Panc1 (cell line): ENCODE data around the gene ASPRV1. TPM values are rescaled to one million over a fixed set of nuclear protein-coding genes. Genes with fewer than 3 reads are reported as not detected.
"Not testable (repeated sequence)": the region's sequence is repeated elsewhere in the genome, so short reads cannot be mapped to it uniquely, and the experiment has no call there.

Experiments
- ATAC-seq: fragments of 200-7000 bp; cut with Tn5 transposase; 2 replicates; pipeline ENCODE4 v1.9.1; 2020; ENCODE audit warnings: mild to moderate bottlenecking, moderate library complexity
- BruUV-seq: library from RNA; stranded (reverse); fragments of 400-500 nt; replicated peaks from 2 replicates; lab custom pipeline; 2021; lab: Mats Ljungman, UMichigan
- CTCF ChIA-PET: fragments of 300-600 bp; sonication (Branson Sonifier 250); formaldehyde crosslinking; loops from one replicate; lab custom pipeline; 2022; ENCODE audit warnings: antibody characterized with exemption; lab: Charles Lee
- POLR2A ChIA-PET: fragments of 300-600 bp; sonication (Branson Sonifier 250); formaldehyde crosslinking; loops from one replicate; lab custom pipeline; 2022; ENCODE audit warnings: antibody characterized with exemption; lab: Charles Lee
- DNase-seq: peaks from one replicate; pipeline ENCODE4 v3.0.0-alpha.2; 2010; ENCODE audit warnings: low read depth, low spot score
- H3K27ac ChIP-seq: 2 replicates; pipeline ENCODE4 v1.5.1; 2011; ENCODE audit warnings: mild to moderate bottlenecking, low read length, inconsistent platforms
- H3K27me3 ChIP-seq: fragments of 200-500 bp; sonication (Bioruptor generic); 2 replicates; pipeline ENCODE4 v1.6.0; 2014; ENCODE audit warnings: low read length, inconsistent platforms; ENCODE audit not compliant: control insufficient read depth, insufficient read depth
- H3K36me3 ChIP-seq: fragments of 200-500 bp; sonication (Bioruptor generic); 2 replicates; pipeline ENCODE4 v1.5.1; 2014; ENCODE audit warnings: inconsistent platforms, mild to moderate bottlenecking, low read length, moderate library complexity; ENCODE audit not compliant: control insufficient read depth, insufficient read depth
- H3K4me1 ChIP-seq: 2 replicates; pipeline ENCODE4 v1.5.1; 2011; ENCODE audit warnings: inconsistent platforms, mild to moderate bottlenecking, low read length, moderate library complexity; ENCODE audit not compliant: control insufficient read depth, insufficient read depth
- H3K4me3 ChIP-seq, 2 experiments: 2 replicates each; pipeline ENCODE4 v1.5.1; 2011 to 2012; ENCODE audit warnings: low read depth in 2 of 2, low read length in 2 of 2, mild to moderate bottlenecking in 2 of 2, inconsistent platforms in 1 of 2, moderate library complexity in 1 of 2
- H3K9me3 ChIP-seq: fragments of 200-500 bp; sonication (Bioruptor generic); 2 replicates; pipeline ENCODE4 v1.5.1; 2014; ENCODE audit warnings: low read depth, mild to moderate bottlenecking, inconsistent platforms, low read length, moderate library complexity; ENCODE audit not compliant: control insufficient read depth, insufficient read depth
- CTCF ChIP-seq: fragments of 450-650 bp; IDR thresholded peaks from 2 replicates; pipeline ENCODE4 v1.5.1; 2017; ENCODE audit warnings: mild to moderate bottlenecking
- POLR2AphosphoS5 ChIP-seq: IDR thresholded peaks from 2 replicates; pipeline ENCODE4 v1.6.1; 2012; ENCODE audit warnings: mild to moderate bottlenecking, low read depth, low read length, moderate library complexity
- REST ChIP-seq, 2 experiments: IDR thresholded peaks; 2 replicates each; pipeline ENCODE4 v1.6.1; 2011 to 2012; ENCODE audit warnings: low read depth in 2 of 2, control low read depth in 1 of 2, low read length in 1 of 2, mild to moderate bottlenecking in 1 of 2, moderate library complexity in 1 of 2; ENCODE audit not compliant: insufficient read depth in 1 of 2
- SIN3A ChIP-seq: IDR thresholded peaks from 2 replicates; pipeline ENCODE4 v1.6.1; 2012; ENCODE audit warnings: low read depth, mild to moderate bottlenecking, low read length, moderate library complexity, borderline replicate concordance; ENCODE audit not compliant: insufficient read depth
- TCF7L2 ChIP-seq: IDR thresholded peaks from 2 replicates; pipeline ENCODE4 v1.6.1; 2011; ENCODE audit warnings: mild to moderate bottlenecking, low read depth, low read length, inconsistent platforms
- in situ Hi-C: cut with HindIII; loops from 2 replicates; pipeline ENCODE4 v1.10.0; 2016; ENCODE audit warnings: low sequenced_read_pairs, low pct_unique_long_range_greater_than_20kb
- intact Hi-C: fragments of 100-400 bp; cut with micrococcal nuclease; formaldehyde crosslinking; loops from one replicate; pipeline ENCODE4 v1.10.0; 2022; ENCODE audit not compliant: unreplicated experiment
- total RNA-seq: library from RNA; stranded (reverse); gene quantifications from one replicate; pipeline ENCODE4 v1.2.1, GENCODE V29; 2021; ENCODE audit not compliant: unreplicated experiment

ASPRV1 gene
- total RNA-seq, 1 experiment from 2014 or later, result 0.21 TPM

GRCh38 chr2:70003093-70003830 lies 41.8 kb upstream of the ASPRV1 start:
- Histone ChIP-seq H3K9me3 (no peaks in the 10 kb centered on the region), H3K36me3 (no peaks in the 10 kb centered on the region), H3K27ac (no peak overlapping the region), H3K27me3 (no peaks in the 10 kb centered on the region), H3K4me1 (no peaks in the 10 kb centered on the region), H3K4me3 (no peak overlapping the region)
- no TSS peak for BruUV-seq
- ATAC-seq (no peak), DNase-seq (no peak)
- TF ChIP-seq POLR2AphosphoS5, result no peak
- TF ChIP-seq CTCF, result no peak
- TF ChIP-seq REST (IDR thresholded peaks at IDR 0.05; ENCODE audit: insufficient read depth in 1 of 2, low read depth in 2 of 2, low read length in 1 of 2), result no peak
- no peak for TF ChIP-seq SIN3A
- no peak for TF ChIP-seq TCF7L2
- ChIA-PET POLR2A (no interaction called here), CTCF (no interaction called here)
- in situ Hi-C loops (no loop called here), intact Hi-C loops (no loop called here)

GRCh38 chr2:70002241-70002899 lies 40.9 kb upstream of the ASPRV1 start:
- ChIA-PET POLR2A (no interaction called here), CTCF (no interaction called here)
- BruUV-seq, result no TSS peak
- TF ChIP-seq REST (IDR thresholded peaks at IDR 0.05; ENCODE audit: insufficient read depth in 1 of 2, low read depth in 2 of 2, low read length in 1 of 2), result no peak
- no peak for TF ChIP-seq SIN3A
- TF ChIP-seq POLR2AphosphoS5, result no peak
- TF ChIP-seq CTCF, result no peak
- TF ChIP-seq TCF7L2, result no peak
- ATAC-seq (no peak), DNase-seq (no peak)
- Histone ChIP-seq H3K27me3 (no peaks in the 10 kb centered on the region), H3K9me3 (no peaks in the 10 kb centered on the region), H3K36me3 (no peaks in the 10 kb centered on the region), H3K4me3 (no peak overlapping the region), H3K4me1 (no peaks in the 10 kb centered on the region), H3K27ac (no peak overlapping the region)
- in situ Hi-C loops, result no loop called here
- intact Hi-C loops, result no loop called here

GRCh38 chr2:70000529-70000928 lies 39.1 kb upstream of the ASPRV1 start:
- in situ Hi-C loops, H3K4me3 ChIP-seq, BruUV-seq, H3K27me3 ChIP-seq, CTCF ChIA-PET, H3K36me3 ChIP-seq, ATAC-seq, H3K9me3 ChIP-seq, H3K27ac ChIP-seq, DNase-seq, intact Hi-C loops, H3K4me1 ChIP-seq, POLR2A ChIA-PET: not testable (repeated sequence)
